K562 (cell line): ENCODE data around the gene SPDYE16. TPM values are rescaled to one million over a fixed set of nuclear protein-coding genes. Genes with fewer than 3 reads are reported as not detected.
"Not testable (repeated sequence)": the region's sequence is repeated elsewhere in the genome, so short reads cannot be mapped to it uniquely, and the experiment has no call there.

Source experiments
- ATAC-seq: fragments of 200-7000 bp; cut with Tn5 transposase; 3 replicates; pipeline ENCODE4 v1.9.1; 2020; ENCODE audit warnings: moderate library complexity
- BruUV-seq: library from RNA; stranded (reverse); fragments of 400-500 nt; replicated peaks from 2 replicates; lab custom pipeline; 2021; lab: Mats Ljungman, UMichigan
- CTCF ChIA-PET: fragments of 300-600 bp; formaldehyde crosslinking; extraction: SDS; loops from one replicate; lab custom pipeline; 2021; ENCODE audit warnings: low intra/inter-chr PET ratio; lab: Yijun Ruan, JAX
- POLR2A ChIA-PET: fragments of 300-600, 350-650 bp; sonication (Branson Sonifier 250); formaldehyde crosslinking; extraction: SDS; loops from one replicate; lab custom pipeline; 2021; ENCODE audit warnings: antibody characterized with exemption, inconsistent platforms; lab: Yijun Ruan, JAX
- DNase-seq, 4 experiments: peaks; one replicate each; pipeline versions ENCODE4 v3.0.0 to v3.0.0-alpha.2; 2011 to 2018; ENCODE audit warnings: low spot score in 3 of 4, mixed read lengths in 3 of 4; ENCODE audit errors: extremely low read depth in 1 of 4
- FAIRE-seq: peaks from 2 replicates; lab custom pipeline; 2011; peaks lifted over from hg19 to GRCh38; lab: Jason Lieb, UNC
- H2AFZ ChIP-seq: 2 replicates; pipeline ENCODE4 v1.6.0; 2011; ENCODE audit warnings: low read depth, low read length, control low read depth, inconsistent platforms
- H3K27ac ChIP-seq: fragments of 200-600 bp; 3 replicates; pipeline ENCODE4 v1.8.0; 2011; ENCODE audit warnings: low read depth, mild to moderate bottlenecking, control low read depth, inconsistent platforms, low read length, moderate library complexity, mixed read lengths; ENCODE audit errors: extremely low read depth
- H3K27me3 ChIP-seq, 2 experiments: fragments of 300-600 bp in 1 of 2; 2 replicates in 1 of 2; 3 replicates in 1 of 2; pipeline versions ENCODE4 v1.6.0 to v1.8.0; 2011; ENCODE audit warnings: inconsistent platforms in 2 of 2, low read length in 2 of 2, mild to moderate bottlenecking in 1 of 2, mixed read lengths in 1 of 2, moderate library complexity in 1 of 2; ENCODE audit not compliant: control insufficient read depth in 2 of 2, insufficient read depth in 2 of 2
- H3K36me3 ChIP-seq: fragments of 300-600 bp; 3 replicates; pipeline ENCODE4 v1.8.0; 2011; ENCODE audit warnings: mild to moderate bottlenecking, low read length, inconsistent platforms; ENCODE audit not compliant: control insufficient read depth, insufficient read depth
- H3K4me1 ChIP-seq, 2 experiments: fragments of 200-600 bp in 1 of 2; replicated peaks in 1 of 2; 2 replicates in 1 of 2; 3 replicates in 1 of 2; pipeline versions ENCODE4 v1.5.1 to v1.8.0; 2011; ENCODE audit warnings: inconsistent platforms in 2 of 2, low read length in 2 of 2, mild to moderate bottlenecking in 1 of 2, mixed read lengths in 1 of 2, moderate library complexity in 1 of 2; ENCODE audit not compliant: control insufficient read depth in 2 of 2, insufficient read depth in 2 of 2
- H3K4me2 ChIP-seq: 2 replicates; pipeline ENCODE4 v1.6.1; 2011; ENCODE audit warnings: low read length, control low read depth, inconsistent platforms, mixed read lengths; ENCODE audit not compliant: insufficient read depth
- H3K4me3 ChIP-seq: fragments of 200-600 bp; sonication (generic), shearing (Covaris generic); 2 replicates; pipeline ENCODE4 v1.5.1; 2016; ENCODE audit warnings: control low read depth, inconsistent platforms
- H3K79me2 ChIP-seq: fragments of 200-600 bp; 3 replicates; pipeline ENCODE4 v1.8.0; 2011; ENCODE audit warnings: low read length, inconsistent platforms; ENCODE audit not compliant: control insufficient read depth, insufficient read depth
- H3K9ac ChIP-seq, 2 experiments: 2 replicates each; pipeline versions ENCODE4 v1.6.0 to v1.6.1; 2011; ENCODE audit warnings: low read depth in 2 of 2, low read length in 2 of 2, control low read depth in 1 of 2, inconsistent platforms in 1 of 2, mild to moderate bottlenecking in 1 of 2, mixed read lengths in 1 of 2; ENCODE audit not compliant: insufficient read depth in 1 of 2
- H3K9me1 ChIP-seq: one replicate; pipeline ENCODE4 v1.6.0; 2011; ENCODE audit warnings: inconsistent platforms, mild to moderate bottlenecking, low read length, moderate library complexity; ENCODE audit not compliant: control insufficient read depth, insufficient read depth
- H3K9me3 ChIP-seq: replicated peaks from 2 replicates; pipeline ENCODE4 v1.5.1; 2011; ENCODE audit warnings: low read depth, low read length, inconsistent platforms; ENCODE audit not compliant: control insufficient read depth, insufficient read depth
- H4K20me1 ChIP-seq: replicated peaks from 2 replicates; pipeline ENCODE4 v1.6.1; 2011; ENCODE audit warnings: low read length, inconsistent platforms, mixed read lengths; ENCODE audit not compliant: control insufficient read depth, insufficient read depth
- BCOR ChIP-seq: fragments of 450-650 bp; IDR thresholded peaks from 2 replicates; pipeline ENCODE4 v1.6.1; 2016
- EGR1 ChIP-seq: fragments of 450-650 bp; conservative IDR thresholded peaks from 2 replicates; pipeline ENCODE4 v1.6.1; 2017; ENCODE audit warnings: mild to moderate bottlenecking
- KDM1A ChIP-seq, 2 experiments: fragments of 450-650 bp; IDR thresholded peaks; 2 replicates each; pipeline ENCODE4 v1.6.1; 2016; ENCODE audit warnings: mild to moderate bottlenecking in 2 of 2
- WGBS: fragments of 100-300 bp; shearing (Covaris generic); methylation state at CpG from one replicate; pipeline ENCODE4 v1.1.6; 2016; ENCODE audit warnings: low coverage, mixed read lengths; ENCODE audit not compliant: insufficient coverage; ENCODE audit errors: missing lambda C conversion rate; 5-methylcytosine and 5-hydroxymethylcytosine counted together
- in situ Hi-C: fragments of 300-500 bp; cut with MboI; formaldehyde crosslinking; loops from 4 replicates; pipeline ENCODE4 v1.15.0; 2018; ENCODE audit warnings: inconsistent platforms, mixed read lengths
- intact Hi-C: fragments of 100-400 bp; cut with micrococcal nuclease; formaldehyde crosslinking; loops from 2 replicates; pipeline ENCODE4 v1.14.2; 2022
- polyA plus RNA-seq, 8 experiments: library from polyadenylated mRNA; depleted of rRNA in 4 of 8; stranded (reverse) in 5 of 8; unstranded in 3 of 8; fragments of >200 nt; fragmentation: Nextera tagmentation in 2 of 8; fragmentation: Illumina TruSeq in 1 of 8; extraction: Ambion mirVana in 2 of 8; extraction: Trizol in 1 of 8; gene quantifications; 2 replicates each; pipeline versions ENCODE4 v1.2.1 to v1.2.3, GENCODE V29; 2011 to 2014; ENCODE audit warnings: inconsistent platforms in 1 of 8, missing spikeins in 1 of 8
- total RNA-seq, 7 experiments: library from RNA; depleted of rRNA in 6 of 7; stranded (reverse); fragments of >200 nt in 6 of 7; fragmentation: Illumina TruSeq in 2 of 7; extraction: Trizol in 2 of 7; gene quantifications; 2 replicates each; pipeline versions ENCODE4 v1.2.1 to v1.2.3, GENCODE V29; 2011 to 2021; ENCODE audit warnings: low replicate concordance in 1 of 7
- TF ChIP-seq, protein P1 (sequence below): fragments of 450-650 bp; IDR thresholded peaks from 2 replicates; pipeline ENCODE4 v1.6.1; 2016

Gene SPDYE16
- total and polyA plus RNA-seq, 9 of the 15 experiments (the other 6 are each of a cell fraction or from before 2014, with no cell fraction given) = 0.04 to 0.13 (median 0.06) TPM; not detected in 4

DNA sequence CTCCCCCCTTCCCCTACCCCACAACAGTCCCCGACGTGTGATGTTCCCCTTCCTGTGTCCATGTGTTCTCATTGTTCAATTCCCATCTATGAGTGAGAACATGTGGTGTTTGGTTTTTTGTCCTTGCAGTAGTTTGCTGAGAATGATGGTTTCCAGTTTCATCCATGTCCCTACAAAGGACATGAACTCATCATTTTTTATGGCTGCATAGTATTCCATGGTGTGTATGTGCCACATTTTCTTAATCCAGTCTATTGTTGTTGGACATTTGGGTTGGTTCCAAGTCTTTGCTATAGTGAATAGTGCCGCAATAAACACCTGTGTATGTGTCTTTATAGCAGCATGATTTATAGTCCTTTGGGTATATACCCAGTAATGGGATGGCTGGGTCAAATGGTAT is 18.2 kb upstream of the SPDYE16 start:
- BruUV-seq, H3K4me1 ChIP-seq: not testable (repeated sequence)
- 92% methylated on average over 3 of the region's 3 CpGs for WGBS

DNA sequence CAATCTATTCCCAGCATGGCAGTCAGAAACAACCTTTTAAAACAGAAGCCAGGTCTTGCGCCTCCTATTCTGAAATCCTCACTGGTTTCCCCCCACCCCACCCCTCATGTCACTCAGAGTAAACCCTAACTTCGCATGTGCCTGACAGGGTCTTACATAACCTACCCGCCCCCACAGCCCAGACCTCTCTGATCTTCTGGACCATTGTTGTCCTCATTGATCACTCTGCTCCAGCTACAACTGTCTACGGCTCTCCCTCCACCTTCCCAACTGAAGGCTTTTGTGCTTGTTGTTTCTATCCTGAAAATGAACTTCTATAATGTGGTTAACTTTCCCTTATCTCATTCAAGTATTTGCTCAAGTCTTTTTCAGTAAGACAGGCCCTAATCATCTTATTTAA is 17.1 kb upstream of the SPDYE16 start:
- BruUV-seq, H3K9me1 ChIP-seq, H3K9ac ChIP-seq, H3K9me3 ChIP-seq, H3K27me3 ChIP-seq, H4K20me1 ChIP-seq, CTCF ChIA-PET, H2AFZ ChIP-seq, H3K4me3 ChIP-seq, intact Hi-C loops, H3K4me2 ChIP-seq, FAIRE-seq, POLR2A ChIA-PET, in situ Hi-C loops, H3K4me1 ChIP-seq, H3K27ac ChIP-seq: not testable (repeated sequence)
- 30% methylated on average over 3 of the region's 4 CpGs for WGBS
- ATAC-seq (peak; percentile 87), DNase-seq (peak in 1 of 4 experiments; percentile 19)
- peaks cover 16% of the 10 kb centered on the region; the same call in 2 of the 3 replicates for H3K36me3 ChIP-seq
- peaks cover 38% of the 10 kb centered on the region for H3K79me2 ChIP-seq
- TF ChIP-seq EGR1 = peak; percentile 22; the same call in 1 of the 2 replicates
- TF ChIP-seq, protein P1, sequence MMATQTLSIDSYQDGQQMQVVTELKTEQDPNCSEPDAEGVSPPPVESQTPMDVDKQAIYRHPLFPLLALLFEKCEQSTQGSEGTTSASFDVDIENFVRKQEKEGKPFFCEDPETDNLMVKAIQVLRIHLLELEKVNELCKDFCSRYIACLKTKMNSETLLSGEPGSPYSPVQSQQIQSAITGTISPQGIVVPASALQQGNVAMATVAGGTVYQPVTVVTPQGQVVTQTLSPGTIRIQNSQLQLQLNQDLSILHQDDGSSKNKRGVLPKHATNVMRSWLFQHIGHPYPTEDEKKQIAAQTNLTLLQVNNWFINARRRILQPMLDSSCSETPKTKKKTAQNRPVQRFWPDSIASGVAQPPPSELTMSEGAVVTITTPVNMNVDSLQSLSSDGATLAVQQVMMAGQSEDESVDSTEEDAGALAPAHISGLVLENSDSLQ = peak; percentile 32; the same call in 1 of the 2 replicates

More for the DNA sequence above, 18.2 kb upstream of the SPDYE16 start:
- H3K79me2 ChIP-seq = peaks cover 42% of the 10 kb centered on the region
- intact Hi-C loops, H3K27ac ChIP-seq, POLR2A ChIA-PET, CTCF ChIA-PET, H3K4me2 ChIP-seq, H3K27me3 ChIP-seq, ATAC-seq, H3K9me1 ChIP-seq, H3K4me3 ChIP-seq, H3K9ac ChIP-seq, H2AFZ ChIP-seq, in situ Hi-C loops, FAIRE-seq, DNase-seq, H4K20me1 ChIP-seq, H3K9me3 ChIP-seq: not testable (repeated sequence)
- TF ChIP-seq KDM1A (IDR thresholded peaks at IDR 0.05) (peak in 1 of 2 experiments; percentile 51; a peak in 2 of 4 replicates), BCOR (peak; percentile 75)
- peaks cover 10% of the 10 kb centered on the region; the same call in 1 of the 3 replicates for H3K36me3 ChIP-seq
